Esophagus squamous epithelium (tissue), 5 donors: Measurements from ENCODE around the gene CBR3. TPM values are rescaled to one million over a fixed set of nuclear protein-coding genes. Genes with fewer than 3 reads are reported as not detected.

Experiments used
- DNase-seq: peaks from one replicate; lab custom pipeline; 2025; lab: John Stamatoyannopoulos, UW
- H3K27ac ChIP-seq, 4 donors: fragments of 200-600 bp; sonication (generic); one replicate each; pipeline ENCODE4 v1.5.1; 2016 to 2019; ENCODE audit warnings: mild to moderate bottlenecking in 1 of 4
- H3K27me3 ChIP-seq, 4 donors: fragments of 200-600 bp; sonication (generic); 1 replicate in 3 of 4; 2 replicates in 1 of 4; pipeline versions ENCODE4 v1.5.1 to v1.6.0; 2017 to 2021; ENCODE audit warnings: antibody characterized with exemption in 1 of 4
- H3K36me3 ChIP-seq, 3 donors: fragments of 200-600 bp; sonication (generic); one replicate each; pipeline ENCODE4 v1.5.1; 2016 to 2019
- H3K4me1 ChIP-seq, 3 donors: fragments of 200-600 bp; sonication (generic); one replicate each; pipeline ENCODE4 v1.5.1; 2017 to 2019
- H3K4me3 ChIP-seq, 4 donors: fragments of 200-600 bp; sonication (generic); 1 replicate in 3 of 4; 2 replicates in 1 of 4; pipeline ENCODE4 v1.5.1; 2016 to 2019; ENCODE audit warnings: mild to moderate bottlenecking in 2 of 4, moderate library complexity in 1 of 4
- H3K9me3 ChIP-seq, 3 donors: fragments of 200-600 bp; sonication (generic); one replicate each; pipeline ENCODE4 v1.5.1; 2016 to 2019
- CTCF ChIP-seq, 6 experiments: fragments of 450-650 bp in 4 of 6; fragments of 200-600 bp in 2 of 6; sonication (generic) in 2 of 6; IDR thresholded peaks; one replicate each; pipeline ENCODE4 v1.5.1; 2016 to 2019; ENCODE audit warnings: antibody characterized with exemption in 6 of 6, mild to moderate bottlenecking in 4 of 6, moderate library complexity in 4 of 6
- POLR2A ChIP-seq, 4 donors: fragments of 450-650 bp; IDR thresholded peaks; one replicate each; pipeline ENCODE4 v1.6.1; 2017; ENCODE audit warnings: antibody characterized with exemption in 4 of 4, mild to moderate bottlenecking in 4 of 4, moderate library complexity in 3 of 4
- WGBS, 2 donors: methylation state at CpG; one replicate each; pipeline ENCODE4 v1.1.5; 2018; 5-methylcytosine and 5-hydroxymethylcytosine counted together
- intact Hi-C: fragments of 100-400 bp; cut with DNase I; formaldehyde crosslinking; loops from one replicate; pipeline ENCODE4 v1.15.0; 2022
- total RNA-seq, 4 donors: library from RNA; depleted of rRNA; stranded (reverse); fragments of >200 nt; gene quantifications; one replicate each; pipeline ENCODE4 v1.1.0, GENCODE V29; 2016
- donor health status: DM: yes; HTN: yes; CAD: no.

Gene CBR3
- total RNA-seq, 4 donors from 2014 or later: 67.3 to 158 (median 122) TPM

GRCh38 chr21:36175771-36176565 lies 41.1 kb downstream of the CBR3 start:
- TF ChIP-seq POLR2A (IDR thresholded peaks at IDR 0.05): no peak
- TF ChIP-seq CTCF (IDR thresholded peaks at IDR 0.05): no peak
- 70 to 100% methylated on average over 2 to 6 of the region's 7 CpGs for WGBS, 2 donors

GRCh38 chr21:36178349-36178748 lies 43.5 kb downstream of the CBR3 start:
- Histone ChIP-seq H3K9me3 (no peaks in the 10 kb centered on the region), H3K4me3 (no peak overlapping the region), H3K27ac (no peak overlapping the region), H3K4me1 (peaks cover 0 to 12% (median 0%) of the 10 kb centered on the region in 3 donors), H3K27me3 (no peaks in the 10 kb centered on the region), H3K36me3 (peaks cover 0 to 24% (median 0%) of the 10 kb centered on the region in 3 donors)
- intact Hi-C loops: no loop called here
- WGBS, 2 donors: 84 to 94% methylated on average over 2 of the region's 2 CpGs
- TF ChIP-seq POLR2A (IDR thresholded peaks at IDR 0.05) (no peak), CTCF (IDR thresholded peaks at IDR 0.05) (no peak)
- DNase-seq: no peak

More at GRCh38 chr21:36175771-36176565, 41.1 kb downstream of the CBR3 start:
- Histone ChIP-seq H3K4me3 (no peak overlapping the region), H3K27ac (no peak overlapping the region), H3K36me3 (peaks cover 0 to 30% (median 0%) of the 10 kb centered on the region in 3 donors), H3K27me3 (no peaks in the 10 kb centered on the region), H3K4me1 (peaks cover 0 to 13% (median 0%) of the 10 kb centered on the region in 3 donors), H3K9me3 (no peaks in the 10 kb centered on the region)
- no peak for DNase-seq
- intact Hi-C loops: no loop called here

- no peak overlapping the region for H3K27ac ChIP-seq
- H3K36me3 ChIP-seq: peaks cover 0 to 32% (median 0%) of the 10 kb centered on the region in 3 donors
- no peak for DNase-seq
- no peaks in the 10 kb centered on the region for H3K27me3 ChIP-seq
- intact Hi-C loops: no loop called here
- no peak overlapping the region for H3K4me3 ChIP-seq
- no peak for TF ChIP-seq POLR2A (IDR thresholded peaks at IDR 0.05)
- TF ChIP-seq CTCF (IDR thresholded peaks at IDR 0.05): no peak
- H3K4me1 ChIP-seq: peaks cover 0 to 12% (median 0%) of the 10 kb centered on the region in 3 donors
- H3K9me3 ChIP-seq: no peaks in the 10 kb centered on the region
Observed at GRCh38 chr21:36179145-36179544, 44.3 kb downstream of the CBR3 start.

GRCh38 chr21:36180963-36181362 lies 46.1 kb downstream of the CBR3 start:
- Histone ChIP-seq H3K36me3 (peaks cover 0 to 46% (median 0%) of the 10 kb centered on the region in 3 donors), H3K4me3 (no peak overlapping the region), H3K27ac (peak overlapping the region in 1 of 4 donors; percentile 33), H3K27me3 (no peaks in the 10 kb centered on the region), H3K9me3 (no peaks in the 10 kb centered on the region), H3K4me1 (peaks cover 0 to 17% (median 0%) of the 10 kb centered on the region in 3 donors)
- DNase-seq: no peak
- TF ChIP-seq POLR2A (IDR thresholded peaks at IDR 0.05): no peak
- intact Hi-C loops: no loop called here
- 81 to 90% methylated on average over 5 of the region's 5 CpGs for WGBS, 2 donors

- peaks cover 6 to 34% (median 9%) of the 10 kb centered on the region in 3 donors for H3K4me1 ChIP-seq
- H3K4me3 ChIP-seq: no peak overlapping the region
- no peak for DNase-seq
- TF ChIP-seq CTCF (IDR thresholded peaks at IDR 0.05) (no peak), POLR2A (IDR thresholded peaks at IDR 0.05) (no peak)
- intact Hi-C loops: no loop called here
- no peak overlapping the region for H3K27ac ChIP-seq
- no peaks in the 10 kb centered on the region for H3K27me3 ChIP-seq
- no peaks in the 10 kb centered on the region for H3K9me3 ChIP-seq
- peaks cover 0 to 45% (median 0%) of the 10 kb centered on the region in 3 donors for H3K36me3 ChIP-seq
- 84 to 86% methylated on average over 8 to 10 of the region's 11 CpGs for WGBS, 2 donors
Observed at GRCh38 chr21:36183144-36183795, 48.4 kb downstream of the CBR3 start.
